BE2C (cell line): Measurements from ENCODE around the gene SMARCAL1.
"Not testable (repeated sequence)": the region's sequence is repeated elsewhere in the genome, so short reads cannot be mapped to it uniquely, and the experiment has no call there.

Experiments used
- DNase-seq: peaks from one replicate; pipeline ENCODE4 v3.0.0-alpha.2; 2020
- H3K27me3 ChIP-seq: fragments of 250-450 bp; sonication (Bioruptor Pico); 2 replicates; pipeline ENCODE4 v1.5.1; 2020; ENCODE audit warnings: mild to moderate bottlenecking
- H3K36me3 ChIP-seq: fragments of 250-450 bp; sonication (Bioruptor Pico); 2 replicates; pipeline ENCODE4 v1.5.1; 2020; ENCODE audit warnings: mild to moderate bottlenecking
- H3K4me1 ChIP-seq: fragments of 250-450 bp; sonication (Bioruptor Pico); 2 replicates; pipeline ENCODE4 v1.5.1; 2020
- H3K4me3 ChIP-seq: 2 replicates; pipeline ENCODE4 v1.5.1; 2011; ENCODE audit warnings: low read depth, low read length
- H3K9me3 ChIP-seq: fragments of 250-450 bp; sonication (Bioruptor Pico); 2 replicates; pipeline ENCODE4 v1.5.1; 2020
- TF ChIP-seq, protein P1 (sequence below): IDR thresholded peaks from 2 replicates; pipeline ENCODE4 v1.5.1; 2012; ENCODE audit warnings: mild to moderate bottlenecking, low read depth, low read length

The SMARCAL1 gene

DNA sequence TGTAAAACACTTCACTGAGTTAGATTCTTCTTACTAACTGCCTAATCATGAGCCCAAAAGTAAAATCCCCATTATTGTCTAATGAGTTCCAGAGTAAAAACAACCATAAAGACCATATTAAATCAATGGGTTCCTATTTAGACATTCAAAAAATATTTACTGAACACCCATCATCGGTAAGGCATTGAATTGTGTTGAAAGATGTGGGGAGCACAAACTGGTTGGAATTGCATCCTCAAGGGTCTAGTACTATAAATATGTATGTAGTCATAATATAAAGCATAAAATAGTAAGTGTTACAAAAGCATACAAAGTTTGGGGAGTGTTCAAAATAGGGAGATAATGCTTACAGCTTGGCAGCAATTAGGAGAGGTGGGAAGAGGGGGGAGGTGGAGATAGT, 37.0 kb upstream of the SMARCAL1 start:
- peaks cover 3% of the 10 kb centered on the region; the same call in 1 of the 2 replicates for H3K4me1 ChIP-seq
- no peaks in the 10 kb centered on the region for H3K36me3 ChIP-seq
- no peak for DNase-seq
- H3K9me3 ChIP-seq, result no peaks in the 10 kb centered on the region
- H3K4me3 ChIP-seq, result no peak overlapping the region
- TF ChIP-seq, protein P1, sequence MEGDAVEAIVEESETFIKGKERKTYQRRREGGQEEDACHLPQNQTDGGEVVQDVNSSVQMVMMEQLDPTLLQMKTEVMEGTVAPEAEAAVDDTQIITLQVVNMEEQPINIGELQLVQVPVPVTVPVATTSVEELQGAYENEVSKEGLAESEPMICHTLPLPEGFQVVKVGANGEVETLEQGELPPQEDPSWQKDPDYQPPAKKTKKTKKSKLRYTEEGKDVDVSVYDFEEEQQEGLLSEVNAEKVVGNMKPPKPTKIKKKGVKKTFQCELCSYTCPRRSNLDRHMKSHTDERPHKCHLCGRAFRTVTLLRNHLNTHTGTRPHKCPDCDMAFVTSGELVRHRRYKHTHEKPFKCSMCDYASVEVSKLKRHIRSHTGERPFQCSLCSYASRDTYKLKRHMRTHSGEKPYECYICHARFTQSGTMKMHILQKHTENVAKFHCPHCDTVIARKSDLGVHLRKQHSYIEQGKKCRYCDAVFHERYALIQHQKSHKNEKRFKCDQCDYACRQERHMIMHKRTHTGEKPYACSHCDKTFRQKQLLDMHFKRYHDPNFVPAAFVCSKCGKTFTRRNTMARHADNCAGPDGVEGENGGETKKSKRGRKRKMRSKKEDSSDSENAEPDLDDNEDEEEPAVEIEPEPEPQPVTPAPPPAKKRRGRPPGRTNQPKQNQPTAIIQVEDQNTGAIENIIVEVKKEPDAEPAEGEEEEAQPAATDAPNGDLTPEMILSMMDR, result no peak
- no peaks in the 10 kb centered on the region for H3K27me3 ChIP-seq

GRCh38 chr2:216379977-216380376, 32.3 kb upstream of the SMARCAL1 start:
- Histone ChIP-seq H3K4me3 (no peak overlapping the region), H3K36me3 (no peaks in the 10 kb centered on the region), H3K4me1 (peaks cover 3% of the 10 kb centered on the region; the same call in 1 of the 2 replicates), H3K27me3 (no peaks in the 10 kb centered on the region), H3K9me3 (no peaks in the 10 kb centered on the region)
- DNase-seq, result no peak
- TF ChIP-seq, protein P1, result no peak

GRCh38 chr2:216384409-216384808, 27.9 kb upstream of the SMARCAL1 start:
- H3K4me1 ChIP-seq, H3K36me3 ChIP-seq, H3K4me3 ChIP-seq, H3K27me3 ChIP-seq, DNase-seq, H3K9me3 ChIP-seq: not testable (repeated sequence)

- no peaks in the 10 kb centered on the region for H3K4me1 ChIP-seq
- H3K4me3 ChIP-seq, result no peak overlapping the region
- TF ChIP-seq, protein P1, result no peak
- no peaks in the 10 kb centered on the region for H3K27me3 ChIP-seq
- H3K9me3 ChIP-seq, result no peaks in the 10 kb centered on the region
- no peak for DNase-seq
- H3K36me3 ChIP-seq, result no peaks in the 10 kb centered on the region
Observed at GRCh38 chr2:216385478-216385877, 26.8 kb upstream of the SMARCAL1 start.

- no peaks in the 10 kb centered on the region for H3K4me1 ChIP-seq
- TF ChIP-seq, protein P1, result no peak
- no peak for DNase-seq
- H3K27me3 ChIP-seq, result no peaks in the 10 kb centered on the region
- no peaks in the 10 kb centered on the region for H3K9me3 ChIP-seq
- H3K36me3 ChIP-seq, result no peaks in the 10 kb centered on the region
- H3K4me3 ChIP-seq, result no peak overlapping the region
Observed at GRCh38 chr2:216387262-216387661, 25.0 kb upstream of the SMARCAL1 start.

DNA sequence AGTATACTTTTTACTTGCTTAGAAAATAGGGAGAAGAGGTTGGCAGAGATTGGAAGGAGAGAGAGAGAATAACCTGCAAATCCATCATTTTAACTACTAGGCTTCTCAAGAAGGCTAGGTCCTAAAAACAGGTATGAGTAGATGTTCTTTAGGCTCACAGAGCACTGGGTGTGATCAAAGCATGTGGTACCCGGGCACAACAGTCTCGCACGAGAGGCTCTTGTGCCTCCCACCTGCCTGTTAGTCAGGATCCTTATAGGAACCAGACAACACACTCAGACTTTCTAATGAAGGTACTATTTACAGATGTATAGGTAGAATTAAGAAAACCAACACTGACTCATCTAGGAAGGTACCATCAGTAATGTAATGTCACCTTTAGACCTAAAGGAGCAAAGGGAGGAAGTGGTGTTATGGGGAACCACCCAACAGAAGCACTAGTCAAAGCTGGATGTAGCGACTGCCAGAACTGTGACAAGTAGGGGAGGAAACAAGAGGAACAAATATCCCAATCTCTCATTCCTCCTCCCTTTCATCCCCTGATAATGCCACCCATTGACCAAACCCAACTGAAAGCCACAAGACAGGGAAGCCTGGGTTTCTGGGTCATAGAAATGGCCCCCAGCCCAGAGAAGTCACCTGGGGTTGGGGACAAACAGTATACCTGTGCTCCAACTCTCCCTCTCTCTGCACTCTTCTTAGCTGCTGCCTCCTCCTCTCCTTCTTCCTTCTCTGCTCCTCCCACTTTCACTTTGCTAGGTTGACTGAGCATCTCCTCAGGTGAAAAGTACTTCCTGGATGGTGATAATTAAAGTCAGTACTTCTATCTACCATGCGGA, 24.0 kb upstream of the SMARCAL1 start:
- Histone ChIP-seq H3K4me3 (no peak overlapping the region), H3K27me3 (no peaks in the 10 kb centered on the region)
- TF ChIP-seq, protein P1, result no peak

More for the DNA sequence above, 24.0 kb upstream of the SMARCAL1 start:
- Histone ChIP-seq H3K4me1 (no peaks in the 10 kb centered on the region), H3K9me3 (no peaks in the 10 kb centered on the region), H3K36me3 (no peaks in the 10 kb centered on the region)
- DNase-seq, result no peak
